ENCODE data around the gene PRSS33.

The PRSS33 gene

DNA sequence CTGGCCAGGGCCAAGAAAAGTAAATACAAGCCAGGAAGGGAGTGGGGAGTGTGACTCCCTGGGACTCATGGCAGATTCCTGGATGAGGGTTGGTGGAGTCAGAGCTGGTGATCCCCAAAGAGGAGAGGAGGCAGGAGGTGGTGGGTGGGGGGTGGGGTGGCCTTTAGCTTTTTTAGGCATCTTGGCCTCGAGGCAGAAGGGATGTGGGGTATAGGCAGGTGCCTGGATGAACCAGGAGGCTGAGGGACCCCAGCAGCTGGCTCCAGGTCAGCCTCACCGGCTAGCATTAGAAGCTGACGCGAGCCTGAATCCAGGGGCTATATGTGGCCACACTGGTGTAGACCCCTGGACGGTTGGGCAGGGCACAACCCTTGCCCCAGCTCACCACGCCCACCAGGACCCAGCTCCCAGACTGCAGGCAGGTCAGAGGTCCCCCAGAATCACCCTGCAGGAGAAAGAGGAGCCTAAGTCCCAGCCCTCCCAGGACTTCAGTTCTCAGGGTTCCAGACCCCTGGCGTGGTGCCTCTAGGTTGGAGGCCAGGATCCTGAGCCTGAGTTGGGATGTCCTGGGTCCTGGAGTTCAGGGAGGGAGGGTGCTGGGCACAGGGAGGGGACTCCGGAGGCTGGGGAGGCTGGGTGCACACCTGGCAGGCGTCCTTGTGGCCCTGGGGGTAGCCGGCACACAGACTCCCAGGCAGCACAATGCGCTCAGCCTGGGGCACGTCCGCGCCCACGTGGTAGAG, 2.8 kb downstream of the PRSS33 start:
- TF ChIP-seq, protein P1, sequence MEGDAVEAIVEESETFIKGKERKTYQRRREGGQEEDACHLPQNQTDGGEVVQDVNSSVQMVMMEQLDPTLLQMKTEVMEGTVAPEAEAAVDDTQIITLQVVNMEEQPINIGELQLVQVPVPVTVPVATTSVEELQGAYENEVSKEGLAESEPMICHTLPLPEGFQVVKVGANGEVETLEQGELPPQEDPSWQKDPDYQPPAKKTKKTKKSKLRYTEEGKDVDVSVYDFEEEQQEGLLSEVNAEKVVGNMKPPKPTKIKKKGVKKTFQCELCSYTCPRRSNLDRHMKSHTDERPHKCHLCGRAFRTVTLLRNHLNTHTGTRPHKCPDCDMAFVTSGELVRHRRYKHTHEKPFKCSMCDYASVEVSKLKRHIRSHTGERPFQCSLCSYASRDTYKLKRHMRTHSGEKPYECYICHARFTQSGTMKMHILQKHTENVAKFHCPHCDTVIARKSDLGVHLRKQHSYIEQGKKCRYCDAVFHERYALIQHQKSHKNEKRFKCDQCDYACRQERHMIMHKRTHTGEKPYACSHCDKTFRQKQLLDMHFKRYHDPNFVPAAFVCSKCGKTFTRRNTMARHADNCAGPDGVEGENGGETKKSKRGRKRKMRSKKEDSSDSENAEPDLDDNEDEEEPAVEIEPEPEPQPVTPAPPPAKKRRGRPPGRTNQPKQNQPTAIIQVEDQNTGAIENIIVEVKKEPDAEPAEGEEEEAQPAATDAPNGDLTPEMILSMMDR (IDR thresholded peaks at IDR 0.05; ENCODE audit: control insufficient read depth, insufficient read depth, low read depth, low read length, missing control alignments), result no peak
- H3K4me3 ChIP-seq (ENCODE audit: control insufficient read depth, low read depth, low read length), result no peak overlapping the region

DNA sequence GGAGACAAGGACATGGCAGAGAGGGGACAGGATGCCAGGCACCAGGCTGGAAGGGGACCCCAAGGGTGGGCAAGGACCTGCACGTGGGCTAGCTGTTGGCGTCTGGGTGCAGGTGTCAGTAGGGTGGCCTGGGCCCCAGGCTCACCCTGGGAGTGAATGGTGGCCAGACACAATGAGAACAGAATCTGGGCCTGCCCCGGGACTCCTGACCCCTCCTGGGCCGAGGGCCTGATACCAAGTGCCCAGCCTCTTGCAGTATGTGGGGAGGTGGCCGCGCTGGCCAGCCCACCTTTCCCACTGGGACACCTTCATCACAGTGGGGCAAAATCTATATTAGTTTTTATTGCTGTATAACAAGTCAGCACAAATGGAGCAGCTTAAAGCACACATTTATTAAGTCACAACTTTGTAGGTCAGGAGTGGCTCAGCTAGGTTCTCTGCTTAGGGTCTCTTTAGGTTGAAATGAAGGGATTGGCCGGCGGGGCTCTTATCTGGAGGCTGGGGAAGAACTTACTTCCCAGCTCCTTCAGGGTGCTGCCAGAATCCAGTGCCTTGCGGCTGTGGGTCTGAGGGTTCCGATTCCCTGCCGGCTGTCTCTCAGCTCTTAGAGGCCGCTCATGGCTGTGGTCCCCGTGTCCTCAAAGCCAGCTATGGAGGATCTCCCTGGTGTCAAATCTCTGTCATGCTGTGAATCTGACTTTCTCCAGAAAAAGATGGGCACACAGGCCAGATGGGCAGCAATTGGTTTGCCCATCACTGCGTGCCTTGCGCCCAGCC, 3.6 kb downstream of the PRSS33 start:
- no peak for DNase-seq (ENCODE audit: low read depth)
- no peak overlapping the region for H3K4me3 ChIP-seq (ENCODE audit: control insufficient read depth, low read depth, low read length)
- TF ChIP-seq, protein P1 (IDR thresholded peaks at IDR 0.05; ENCODE audit: control insufficient read depth, insufficient read depth, low read depth, low read length, missing control alignments), result no peak

More for the DNA sequence above, 2.8 kb downstream of the PRSS33 start:
- DNase-seq (ENCODE audit: low read depth), result no peak

DNA sequence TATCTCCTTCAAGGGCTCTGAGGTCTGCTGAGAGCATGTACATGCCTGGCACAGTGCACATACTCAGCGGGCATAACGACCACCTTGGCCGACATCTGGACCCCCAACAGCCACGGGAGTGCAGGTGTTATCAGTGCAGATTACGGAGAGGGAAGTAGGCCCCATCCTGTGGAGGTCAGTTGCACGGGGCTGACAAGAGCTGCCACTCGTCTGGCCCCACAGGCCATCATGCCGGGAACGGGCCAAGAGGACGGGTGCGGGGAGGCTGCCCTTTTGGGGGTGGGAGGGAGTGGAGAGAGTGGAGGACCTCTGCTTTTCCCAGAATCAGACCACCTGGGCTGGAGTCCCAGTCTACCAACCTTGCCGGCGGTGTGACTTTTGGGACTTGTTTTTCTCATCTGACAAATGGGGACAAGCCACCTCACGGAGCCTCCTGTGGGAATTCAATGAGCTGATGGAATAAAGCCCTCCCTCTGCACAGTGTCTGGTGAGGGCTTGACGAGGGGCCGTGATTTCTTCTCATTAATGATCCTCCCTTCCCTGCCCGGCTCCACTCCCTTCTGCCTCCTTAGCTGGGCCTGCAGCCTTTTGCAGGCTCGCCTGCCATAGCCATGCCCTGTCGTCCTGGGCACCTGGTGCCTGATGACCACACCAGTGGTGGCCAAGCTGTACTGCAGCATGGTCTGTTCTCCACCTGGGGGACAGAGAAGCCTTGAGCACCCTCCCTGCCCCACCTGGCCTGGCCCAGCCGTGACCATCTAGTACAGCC, 4.6 kb downstream of the PRSS33 start:
- no peak overlapping the region for H3K4me3 ChIP-seq (ENCODE audit: control insufficient read depth, low read depth, low read length)
- TF ChIP-seq, protein P1 (IDR thresholded peaks at IDR 0.05; ENCODE audit: control insufficient read depth, insufficient read depth, low read depth, low read length, missing control alignments), result no peak
- DNase-seq (ENCODE audit: low read depth), result no peak

DNA sequence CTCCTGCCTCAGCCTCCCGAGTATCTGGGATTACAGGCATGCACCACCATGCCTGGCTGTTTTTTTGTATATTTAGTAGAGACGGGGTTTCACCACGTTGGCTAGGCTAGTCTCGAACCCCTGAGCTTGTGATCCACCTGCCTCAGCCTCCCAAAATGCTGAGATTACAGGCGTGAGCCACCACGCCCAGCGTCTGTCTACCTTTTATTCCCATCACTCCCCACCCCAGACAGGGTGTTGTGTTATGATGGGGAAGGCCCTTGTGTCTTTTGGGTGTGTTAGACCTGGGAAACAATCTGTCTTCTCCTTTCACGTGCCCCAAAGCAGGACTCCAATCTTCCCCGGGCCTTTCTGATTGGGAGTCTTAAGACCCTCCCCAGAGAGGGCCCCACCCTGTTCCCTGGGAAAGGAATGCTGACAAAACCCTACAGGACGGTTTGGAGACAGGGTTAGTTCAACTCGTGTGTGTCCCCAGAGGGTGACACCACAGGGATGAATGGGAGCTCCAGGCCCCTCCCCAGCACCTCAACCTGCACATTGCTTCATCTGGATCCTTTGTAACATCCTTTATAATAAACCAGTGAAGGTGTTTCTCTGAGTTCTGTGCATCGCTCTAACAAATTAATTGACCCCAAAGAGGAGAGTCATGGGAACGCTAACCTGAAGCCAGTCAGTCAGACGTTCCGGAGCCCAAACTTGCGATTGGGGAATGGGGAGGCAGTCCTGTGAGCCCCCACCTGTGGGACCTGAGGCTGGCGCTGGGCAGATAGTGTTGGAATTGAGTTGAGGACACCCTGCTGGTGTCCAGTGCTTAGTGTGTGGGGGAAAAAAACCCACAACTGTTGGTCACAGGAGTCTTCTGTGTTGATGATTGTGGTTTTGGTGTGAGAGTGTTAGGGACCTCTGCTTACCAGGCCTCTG, 7.1 kb downstream of the PRSS33 start:
- no peak for DNase-seq (ENCODE audit: low read depth)
- TF ChIP-seq, protein P1 (IDR thresholded peaks at IDR 0.05; ENCODE audit: control insufficient read depth, insufficient read depth, low read depth, low read length, missing control alignments), result no peak
- H3K4me3 ChIP-seq (ENCODE audit: control insufficient read depth, low read depth, low read length), result no peak overlapping the region

DNA sequence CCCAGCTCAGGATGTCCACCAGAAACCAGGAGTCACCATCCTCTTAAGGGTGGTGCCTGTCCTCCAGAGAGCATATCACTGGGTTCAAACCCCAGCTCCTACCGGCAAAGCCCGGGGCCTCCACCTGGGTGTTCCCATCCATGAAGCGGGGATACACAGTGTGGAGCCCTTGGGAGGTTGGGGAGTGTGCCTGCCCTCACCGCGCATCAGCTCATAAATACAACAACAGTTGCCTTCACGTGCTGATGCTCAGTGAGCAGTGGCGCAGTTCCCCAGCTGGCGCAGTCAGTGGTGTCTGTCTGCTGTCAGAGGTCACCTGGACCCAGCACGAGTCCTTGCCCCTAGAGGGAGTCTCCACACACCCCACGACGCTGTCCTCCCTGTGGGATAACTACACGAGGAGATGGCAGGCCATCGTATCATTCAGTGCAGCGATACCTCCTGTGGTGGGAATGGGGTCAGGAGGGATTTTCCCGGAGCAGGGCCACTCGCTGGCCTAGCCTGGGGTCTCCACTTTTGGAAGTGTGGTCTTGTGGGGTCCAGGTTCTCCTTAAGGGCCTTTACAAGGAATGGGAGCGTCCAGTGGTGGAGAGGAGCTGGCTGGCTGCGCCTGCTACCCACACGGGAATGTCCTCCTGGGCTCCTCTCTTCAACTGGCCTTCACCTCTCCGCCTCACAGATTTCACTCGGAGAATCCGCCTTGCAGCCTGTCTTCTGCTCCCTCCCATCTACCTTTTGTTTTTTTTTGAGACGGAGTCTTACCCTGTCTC, 8.0 kb downstream of the PRSS33 start:
- TF ChIP-seq, protein P1 (IDR thresholded peaks at IDR 0.05; ENCODE audit: control insufficient read depth, insufficient read depth, low read depth, low read length, missing control alignments), result no peak
- H3K4me3 ChIP-seq (ENCODE audit: control insufficient read depth, low read depth, low read length), result no peak overlapping the region
- DNase-seq (ENCODE audit: low read depth), result no peak

All from AG09309 (cell line).